Ectodermal cell (in vitro differentiated cells): Measurements from ENCODE around the gene SPTSSB.

Experiments used
- H3K27ac ChIP-seq: 2 replicates; pipeline ENCODE4 v1.7.0; 2013; ENCODE audit warnings: mild to moderate bottlenecking, low read depth, low read length; ENCODE audit not compliant: insufficient read depth, poor library complexity, severe bottlenecking
- H3K27me3 ChIP-seq: 2 replicates; pipeline ENCODE4 v1.7.0; 2013; ENCODE audit warnings: mild to moderate bottlenecking, low read length; ENCODE audit not compliant: insufficient read depth, control insufficient read depth, poor library complexity, severe bottlenecking
- H3K36me3 ChIP-seq: one replicate; pipeline ENCODE4 v1.7.0; 2013; ENCODE audit warnings: low read length; ENCODE audit not compliant: control insufficient read depth, insufficient read depth
- H3K4me1 ChIP-seq: one replicate; pipeline ENCODE4 v1.7.0; 2013; ENCODE audit warnings: low read length; ENCODE audit not compliant: control insufficient read depth, insufficient read depth
- H3K4me3 ChIP-seq: 2 replicates; pipeline ENCODE4 v1.7.0; 2013; ENCODE audit warnings: low read depth, low read length, control low read depth; ENCODE audit not compliant: insufficient read depth
- H3K9me3 ChIP-seq: 2 replicates; pipeline ENCODE4 v1.7.0; 2013; ENCODE audit warnings: mild to moderate bottlenecking, low read length, moderate library complexity; ENCODE audit not compliant: control insufficient read depth
- WGBS, 2 experiments: methylation state at CpG; one replicate each; pipeline ENCODE4 v1.1.7; 2013; ENCODE audit warnings: missing lambda C conversion rate in 2 of 2; 5-methylcytosine and 5-hydroxymethylcytosine counted together

SPTSSB gene

GRCh38 chr3:161409069-161409468, 37.8 kb upstream of the SPTSSB start:
- Histone ChIP-seq H3K4me1 (no peaks in the 10 kb centered on the region), H3K9me3 (no peaks in the 10 kb centered on the region), H3K36me3 (no peaks in the 10 kb centered on the region), H3K27me3 (no peaks in the 10 kb centered on the region), H3K4me3 (no peak overlapping the region), H3K27ac (no peak overlapping the region)
- 70 to 73% methylated on average over 3 of the region's 3 CpGs for WGBS, 2 experiments

GRCh38 chr3:161406594-161407555, 35.6 kb upstream of the SPTSSB start:
- WGBS, 2 experiments, result 33 to 63% methylated on average over 1 of the region's 1 CpG
- no peak overlapping the region for H3K4me3 ChIP-seq
- no peaks in the 10 kb centered on the region for H3K27me3 ChIP-seq
- no peaks in the 10 kb centered on the region for H3K4me1 ChIP-seq
- H3K27ac ChIP-seq, result no peak overlapping the region
- H3K36me3 ChIP-seq, result no peaks in the 10 kb centered on the region
- no peaks in the 10 kb centered on the region for H3K9me3 ChIP-seq

- Histone ChIP-seq H3K9me3 (no peaks in the 10 kb centered on the region), H3K36me3 (no peaks in the 10 kb centered on the region), H3K4me1 (no peaks in the 10 kb centered on the region), H3K27me3 (no peaks in the 10 kb centered on the region), H3K27ac (no peak overlapping the region), H3K4me3 (no peak overlapping the region)
- WGBS, 2 experiments, result 91 to 97% methylated on average over 4 of the region's 4 CpGs
These were observed 34.5 kb upstream of the SPTSSB start for GRCh38 chr3:161405836-161406235.

GRCh38 chr3:161405087-161405486, 33.8 kb upstream of the SPTSSB start:
- no peaks in the 10 kb centered on the region for H3K9me3 ChIP-seq
- WGBS, 2 experiments, result 87 to 88% methylated on average over 1 of the region's 1 CpG
- H3K4me3 ChIP-seq, result no peak overlapping the region
- H3K27ac ChIP-seq, result no peak overlapping the region
- no peaks in the 10 kb centered on the region for H3K27me3 ChIP-seq
- no peaks in the 10 kb centered on the region for H3K36me3 ChIP-seq
- no peaks in the 10 kb centered on the region for H3K4me1 ChIP-seq

- Histone ChIP-seq H3K4me3 (no peak overlapping the region), H3K4me1 (no peaks in the 10 kb centered on the region), H3K9me3 (no peaks in the 10 kb centered on the region), H3K27ac (no peak overlapping the region), H3K36me3 (no peaks in the 10 kb centered on the region), H3K27me3 (no peaks in the 10 kb centered on the region)
These were observed 31.9 kb upstream of the SPTSSB start for GRCh38 chr3:161403251-161403650.

GRCh38 chr3:161401389-161401788, 30.1 kb upstream of the SPTSSB start:
- no peaks in the 10 kb centered on the region for H3K27me3 ChIP-seq
- H3K4me1 ChIP-seq, result no peaks in the 10 kb centered on the region
- H3K27ac ChIP-seq, result no peak overlapping the region
- WGBS, 2 experiments, result 100% methylated on average over 2 of the region's 2 CpGs
- no peak overlapping the region for H3K4me3 ChIP-seq
- no peaks in the 10 kb centered on the region for H3K36me3 ChIP-seq
- no peaks in the 10 kb centered on the region for H3K9me3 ChIP-seq

GRCh38 chr3:161400650-161401049, 29.3 kb upstream of the SPTSSB start:
- H3K4me1 ChIP-seq, result no peaks in the 10 kb centered on the region
- H3K27ac ChIP-seq, result no peak overlapping the region
- H3K36me3 ChIP-seq, result no peaks in the 10 kb centered on the region
- H3K27me3 ChIP-seq, result no peaks in the 10 kb centered on the region
- H3K4me3 ChIP-seq, result no peak overlapping the region
- WGBS, 2 experiments, result 79 to 81% methylated on average over 4 of the region's 4 CpGs
- H3K9me3 ChIP-seq, result no peaks in the 10 kb centered on the region

GRCh38 chr3:161395115-161396012, 24.0 kb upstream of the SPTSSB start:
- no peaks in the 10 kb centered on the region for H3K4me1 ChIP-seq
- no peak overlapping the region for H3K4me3 ChIP-seq
- H3K27ac ChIP-seq, result no peak overlapping the region
- no peaks in the 10 kb centered on the region for H3K9me3 ChIP-seq
- no peaks in the 10 kb centered on the region for H3K36me3 ChIP-seq
- 93 to 94% methylated on average over 5 of the region's 6 CpGs for WGBS, 2 experiments
- H3K27me3 ChIP-seq, result no peaks in the 10 kb centered on the region

- no peaks in the 10 kb centered on the region for H3K9me3 ChIP-seq
- WGBS, 2 experiments, result 87 to 96% methylated on average over 2 of the region's 2 CpGs
- no peak overlapping the region for H3K4me3 ChIP-seq
- H3K36me3 ChIP-seq, result no peaks in the 10 kb centered on the region
- no peaks in the 10 kb centered on the region for H3K27me3 ChIP-seq
- H3K27ac ChIP-seq, result no peak overlapping the region
- no peaks in the 10 kb centered on the region for H3K4me1 ChIP-seq
These were observed 22.5 kb upstream of the SPTSSB start for GRCh38 chr3:161393803-161394202.

GRCh38 chr3:161393310-161393709, 22.0 kb upstream of the SPTSSB start:
- Histone ChIP-seq H3K4me1 (no peaks in the 10 kb centered on the region), H3K27ac (no peak overlapping the region), H3K4me3 (no peak overlapping the region), H3K27me3 (no peaks in the 10 kb centered on the region), H3K9me3 (no peaks in the 10 kb centered on the region), H3K36me3 (no peaks in the 10 kb centered on the region)
